Measurements from ENCODE around the gene MSH4. TPM values are rescaled to one million over a fixed set of nuclear protein-coding genes. Genes with fewer than 3 reads are reported as not detected.

The MSH4 gene
- total RNA-seq, 2 experiments from 2014 or later, result 0.25 to 0.31 TPM

DNA sequence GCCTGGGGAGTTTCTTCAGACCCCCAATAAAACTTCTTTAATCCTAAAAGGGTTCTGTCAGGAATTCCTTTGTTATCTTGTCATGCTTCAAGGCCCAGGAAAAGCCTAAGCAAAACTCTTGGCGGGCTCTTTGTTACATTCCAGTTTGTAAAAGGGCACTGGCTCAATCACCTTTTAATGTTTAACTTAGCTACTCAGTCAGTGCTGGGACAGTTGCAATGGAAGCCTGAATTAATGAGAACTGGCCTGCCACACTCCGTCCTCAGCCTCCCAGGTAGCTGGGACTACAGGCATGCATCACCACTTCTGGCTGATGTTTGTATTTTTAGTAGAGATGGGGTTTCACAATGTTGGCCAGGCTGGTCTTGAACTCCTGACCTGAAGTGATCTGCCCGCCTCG, 156.8 kb downstream of the MSH4 start:
- no peak overlapping the region for H3K4me3 Mint-ChIP-seq
- H3K27me3 ChIP-seq (ENCODE audit: control insufficient read depth in 1 of 2, insufficient read depth in 2 of 2, low read length in 2 of 2), result no peaks in the 10 kb centered on the region
- H3K27me3 Mint-ChIP-seq, result no peaks in the 10 kb centered on the region
- no peaks in the 10 kb centered on the region for H3K4me1 Mint-ChIP-seq (ENCODE audit: low read depth)
- H3K27ac Mint-ChIP-seq, result no peak overlapping the region
- H3K27ac ChIP-seq (ENCODE audit: low read depth in 1 of 2, low read length in 2 of 2), result no peak overlapping the region
- no peaks in the 10 kb centered on the region for H3K9me3 Mint-ChIP-seq
- H3K36me3 ChIP-seq (ENCODE audit: insufficient read depth, low read length), result no peaks in the 10 kb centered on the region
- ChIA-PET CTCF (no interaction called here), POLR2A (no interaction called here)
- intact Hi-C loops (cut with DNase I, micrococcal nuclease), result no loop called here
- H3K4me1 ChIP-seq (ENCODE audit: insufficient read depth, low read length), result no peaks in the 10 kb centered on the region
- no peak overlapping the region for H3K4me3 ChIP-seq (ENCODE audit: low read length)
- no peak for DNase-seq
- no peaks in the 10 kb centered on the region for H3K36me3 Mint-ChIP-seq (ENCODE audit: low read depth)
- H3K9me3 ChIP-seq (ENCODE audit: control insufficient read depth in 1 of 2, insufficient read depth in 1 of 2, low read length in 2 of 2), result no peaks in the 10 kb centered on the region
- ATAC-seq (ENCODE audit: poor library complexity), result no peak
- TF ChIP-seq, protein P1, sequence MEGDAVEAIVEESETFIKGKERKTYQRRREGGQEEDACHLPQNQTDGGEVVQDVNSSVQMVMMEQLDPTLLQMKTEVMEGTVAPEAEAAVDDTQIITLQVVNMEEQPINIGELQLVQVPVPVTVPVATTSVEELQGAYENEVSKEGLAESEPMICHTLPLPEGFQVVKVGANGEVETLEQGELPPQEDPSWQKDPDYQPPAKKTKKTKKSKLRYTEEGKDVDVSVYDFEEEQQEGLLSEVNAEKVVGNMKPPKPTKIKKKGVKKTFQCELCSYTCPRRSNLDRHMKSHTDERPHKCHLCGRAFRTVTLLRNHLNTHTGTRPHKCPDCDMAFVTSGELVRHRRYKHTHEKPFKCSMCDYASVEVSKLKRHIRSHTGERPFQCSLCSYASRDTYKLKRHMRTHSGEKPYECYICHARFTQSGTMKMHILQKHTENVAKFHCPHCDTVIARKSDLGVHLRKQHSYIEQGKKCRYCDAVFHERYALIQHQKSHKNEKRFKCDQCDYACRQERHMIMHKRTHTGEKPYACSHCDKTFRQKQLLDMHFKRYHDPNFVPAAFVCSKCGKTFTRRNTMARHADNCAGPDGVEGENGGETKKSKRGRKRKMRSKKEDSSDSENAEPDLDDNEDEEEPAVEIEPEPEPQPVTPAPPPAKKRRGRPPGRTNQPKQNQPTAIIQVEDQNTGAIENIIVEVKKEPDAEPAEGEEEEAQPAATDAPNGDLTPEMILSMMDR (IDR thresholded peaks at IDR 0.05), result no peak

DNA sequence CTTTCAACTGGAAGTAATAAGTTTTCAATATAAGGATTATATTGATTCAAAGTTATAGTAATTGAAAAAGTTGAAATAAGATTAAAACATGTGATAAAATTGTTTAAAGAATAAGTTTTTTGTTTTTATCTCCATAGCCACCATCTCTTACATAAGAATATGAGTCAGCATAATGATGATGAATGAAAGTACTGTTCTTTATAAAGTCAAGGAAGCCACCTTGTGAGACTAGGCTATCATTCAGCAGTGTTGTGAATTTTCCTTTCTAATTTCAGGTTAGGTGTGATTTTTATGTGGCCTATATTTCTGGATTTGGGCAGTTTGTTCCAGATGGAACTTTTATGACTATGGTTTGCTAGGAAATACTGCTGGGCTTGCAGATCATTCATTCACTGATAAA, 157.9 kb downstream of the MSH4 start:
- TF ChIP-seq, protein P1 (IDR thresholded peaks at IDR 0.05), result no peak
- Mint-ChIP-seq H3K4me1 (ENCODE audit: low read depth) (no peaks in the 10 kb centered on the region), H3K36me3 (ENCODE audit: low read depth) (no peaks in the 10 kb centered on the region), H3K27me3 (no peaks in the 10 kb centered on the region), H3K9me3 (no peaks in the 10 kb centered on the region), H3K27ac (no peak overlapping the region), H3K4me3 (no peak overlapping the region)
- no peaks in the 10 kb centered on the region for H3K27me3 ChIP-seq (ENCODE audit: control insufficient read depth in 1 of 2, insufficient read depth in 2 of 2, low read length in 2 of 2)
- intact Hi-C loops (cut with DNase I, micrococcal nuclease), result no loop called here
- no peak overlapping the region for H3K27ac ChIP-seq (ENCODE audit: low read depth in 1 of 2, low read length in 2 of 2)
- DNase-seq (no peak), ATAC-seq (ENCODE audit: poor library complexity) (no peak)
- CTCF ChIA-PET, result no interaction called here
- H3K4me3 ChIP-seq (ENCODE audit: low read length), result no peak overlapping the region
- H3K36me3 ChIP-seq (ENCODE audit: insufficient read depth, low read length), result no peaks in the 10 kb centered on the region
- H3K4me1 ChIP-seq (ENCODE audit: insufficient read depth, low read length), result no peaks in the 10 kb centered on the region
- H3K9me3 ChIP-seq (ENCODE audit: control insufficient read depth in 1 of 2, insufficient read depth in 1 of 2, low read length in 2 of 2), result no peaks in the 10 kb centered on the region
- POLR2A ChIA-PET, result no interaction called here

Other genes with a start within 250 kb of the MSH4 start
- gene SLC44A5, start 185.8 kb upstream of the MSH4 start, total RNA-seq, result not detected
- gene ACADM, start 72.2 kb upstream of the MSH4 start, total RNA-seq, result 1 to 10 TPM; 3.5 to 4.7 TPM
- 100 to 1,000 TPM; 199 to 200 TPM for gene RABGGTB, start 10.6 kb upstream of the MSH4 start, total RNA-seq
- not detected for gene ASB17, start 135.5 kb downstream of the MSH4 start, total RNA-seq

Measured in CD4-positive, alpha-beta T cell (primary cell).